ENCODE data around the gene FRS2. TPM values are rescaled to one million over a fixed set of nuclear protein-coding genes. Genes with fewer than 3 reads are reported as not detected.

The FRS2 gene
- total RNA-seq, 1 donor from 2014 or later = 45.5 TPM

GRCh38 chr12:69437073-69437472, 33.1 kb upstream of the FRS2 start:
- Mint-ChIP-seq H3K27ac (ENCODE audit: unreplicated experiment) (no peak overlapping the region), H3K27me3 (ENCODE audit: unreplicated experiment) (no peaks in the 10 kb centered on the region), H3K9me3 (ENCODE audit: unreplicated experiment) (no peaks in the 10 kb centered on the region), H3K4me3 (ENCODE audit: unreplicated experiment) (no peak overlapping the region), H3K36me3 (ENCODE audit: unreplicated experiment) (no peaks in the 10 kb centered on the region), H3K4me1 (ENCODE audit: unreplicated experiment) (peaks cover under 1% of the 10 kb centered on the region)
- no peak for DNase-seq (ENCODE audit: extremely low spot score, unreplicated experiment)
- no peak for TF ChIP-seq CTCF (IDR thresholded peaks at IDR 0.05)

- no peaks in the 10 kb centered on the region for H3K36me3 Mint-ChIP-seq (ENCODE audit: unreplicated experiment)
- H3K4me1 Mint-ChIP-seq (ENCODE audit: unreplicated experiment) = no peaks in the 10 kb centered on the region
- no peak for DNase-seq (ENCODE audit: extremely low spot score, unreplicated experiment)
- H3K9me3 Mint-ChIP-seq (ENCODE audit: unreplicated experiment) = no peaks in the 10 kb centered on the region
- H3K27me3 Mint-ChIP-seq (ENCODE audit: unreplicated experiment) = no peaks in the 10 kb centered on the region
- TF ChIP-seq CTCF (IDR thresholded peaks at IDR 0.05) = no peak
- H3K27ac Mint-ChIP-seq (ENCODE audit: unreplicated experiment) = no peak overlapping the region
- no peak overlapping the region for H3K4me3 Mint-ChIP-seq (ENCODE audit: unreplicated experiment)
These were observed 31.6 kb upstream of the FRS2 start for GRCh38 chr12:69438539-69438938.

GRCh38 chr12:69440016-69440415, 30.2 kb upstream of the FRS2 start:
- Mint-ChIP-seq H3K27ac (ENCODE audit: unreplicated experiment) (no peak overlapping the region), H3K27me3 (ENCODE audit: unreplicated experiment) (no peaks in the 10 kb centered on the region), H3K4me3 (ENCODE audit: unreplicated experiment) (no peak overlapping the region), H3K9me3 (ENCODE audit: unreplicated experiment) (no peaks in the 10 kb centered on the region), H3K36me3 (ENCODE audit: unreplicated experiment) (no peaks in the 10 kb centered on the region), H3K4me1 (ENCODE audit: unreplicated experiment) (no peaks in the 10 kb centered on the region)
- no peak for TF ChIP-seq CTCF (IDR thresholded peaks at IDR 0.05)
- DNase-seq (ENCODE audit: extremely low spot score, unreplicated experiment) = no peak

GRCh38 chr12:69440886-69441285, 29.3 kb upstream of the FRS2 start:
- Mint-ChIP-seq H3K4me3 (ENCODE audit: unreplicated experiment) (no peak overlapping the region), H3K36me3 (ENCODE audit: unreplicated experiment) (no peaks in the 10 kb centered on the region), H3K9me3 (ENCODE audit: unreplicated experiment) (no peaks in the 10 kb centered on the region), H3K27ac (ENCODE audit: unreplicated experiment) (no peak overlapping the region), H3K27me3 (ENCODE audit: unreplicated experiment) (no peaks in the 10 kb centered on the region), H3K4me1 (ENCODE audit: unreplicated experiment) (no peaks in the 10 kb centered on the region)
- no peak for DNase-seq (ENCODE audit: extremely low spot score, unreplicated experiment)
- TF ChIP-seq CTCF (IDR thresholded peaks at IDR 0.05) = no peak

- no peak for DNase-seq (ENCODE audit: extremely low spot score, unreplicated experiment)
- TF ChIP-seq CTCF (IDR thresholded peaks at IDR 0.05) = no peak
- Mint-ChIP-seq H3K9me3 (ENCODE audit: unreplicated experiment) (no peaks in the 10 kb centered on the region), H3K27ac (ENCODE audit: unreplicated experiment) (no peak overlapping the region), H3K4me1 (ENCODE audit: unreplicated experiment) (no peaks in the 10 kb centered on the region), H3K27me3 (ENCODE audit: unreplicated experiment) (no peaks in the 10 kb centered on the region), H3K36me3 (ENCODE audit: unreplicated experiment) (no peaks in the 10 kb centered on the region), H3K4me3 (ENCODE audit: unreplicated experiment) (no peak overlapping the region)
These were observed 27.3 kb upstream of the FRS2 start for GRCh38 chr12:69442894-69443293.
